HL-60 (cell line): ENCODE measurements around the gene DOP1A.

ENCODE experiments used
- POLR2AphosphoS5 ChIP-seq: IDR thresholded peaks from 2 replicates; pipeline ENCODE4 v1.6.1; 2012; ENCODE audit warnings: low read depth
- TF ChIP-seq, protein P1 (sequence below): IDR thresholded peaks from one replicate; pipeline ENCODE4 v1.5.1; 2011; ENCODE audit warnings: low read length, control low read depth, inconsistent platforms; ENCODE audit not compliant: insufficient read depth

DNA sequence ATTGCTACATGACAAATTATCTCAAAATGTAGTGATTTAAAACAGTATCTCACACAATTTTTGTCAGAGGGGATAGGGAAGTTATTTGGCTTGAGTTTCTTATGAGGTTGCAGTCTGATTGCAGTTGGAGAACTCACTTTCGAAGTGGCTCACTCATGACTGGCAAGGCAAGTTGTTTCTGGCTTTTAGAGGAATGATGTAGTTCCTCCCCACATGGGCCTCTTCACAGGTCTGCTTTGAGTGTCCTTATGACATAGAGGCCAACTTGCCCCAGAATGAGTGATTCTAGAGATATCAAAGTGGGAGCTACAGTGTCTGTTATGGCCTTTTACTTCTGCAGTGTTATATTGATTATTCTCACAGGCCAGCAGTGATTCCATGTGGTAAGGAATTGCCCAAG is 6.1 kb downstream of the DOP1A start:
- TF ChIP-seq, protein P1, sequence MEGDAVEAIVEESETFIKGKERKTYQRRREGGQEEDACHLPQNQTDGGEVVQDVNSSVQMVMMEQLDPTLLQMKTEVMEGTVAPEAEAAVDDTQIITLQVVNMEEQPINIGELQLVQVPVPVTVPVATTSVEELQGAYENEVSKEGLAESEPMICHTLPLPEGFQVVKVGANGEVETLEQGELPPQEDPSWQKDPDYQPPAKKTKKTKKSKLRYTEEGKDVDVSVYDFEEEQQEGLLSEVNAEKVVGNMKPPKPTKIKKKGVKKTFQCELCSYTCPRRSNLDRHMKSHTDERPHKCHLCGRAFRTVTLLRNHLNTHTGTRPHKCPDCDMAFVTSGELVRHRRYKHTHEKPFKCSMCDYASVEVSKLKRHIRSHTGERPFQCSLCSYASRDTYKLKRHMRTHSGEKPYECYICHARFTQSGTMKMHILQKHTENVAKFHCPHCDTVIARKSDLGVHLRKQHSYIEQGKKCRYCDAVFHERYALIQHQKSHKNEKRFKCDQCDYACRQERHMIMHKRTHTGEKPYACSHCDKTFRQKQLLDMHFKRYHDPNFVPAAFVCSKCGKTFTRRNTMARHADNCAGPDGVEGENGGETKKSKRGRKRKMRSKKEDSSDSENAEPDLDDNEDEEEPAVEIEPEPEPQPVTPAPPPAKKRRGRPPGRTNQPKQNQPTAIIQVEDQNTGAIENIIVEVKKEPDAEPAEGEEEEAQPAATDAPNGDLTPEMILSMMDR, result no peak
- TF ChIP-seq POLR2AphosphoS5, result no peak
